ENCODE data around the gene PRKCA. TPM values are rescaled to one million over a fixed set of nuclear protein-coding genes. Genes with fewer than 3 reads are reported as not detected.

PRKCA gene
- total RNA-seq, 3 donors from 2014 or later, result 5.1 to 10.5 (median 6.6) TPM

- H3K4me3 ChIP-seq, result no peak overlapping the region
- no peaks in the 10 kb centered on the region for H3K4me1 ChIP-seq
- no peak for DNase-seq (ENCODE audit: low spot score in 2 of 2)
- TF ChIP-seq POLR2AphosphoS5 (IDR thresholded peaks at IDR 0.05) (no peak), POLR2A (IDR thresholded peaks at IDR 0.05) (no peak), CTCF (IDR thresholded peaks at IDR 0.05) (no peak)
- H3K9me3 ChIP-seq, result no peaks in the 10 kb centered on the region
- H3K36me3 ChIP-seq, result no peaks in the 10 kb centered on the region
- intact Hi-C loops (cut with DNase I; ENCODE audit: low total_unique reads), result no loop called here
- no peak overlapping the region for H3K27ac ChIP-seq
- H3K27me3 ChIP-seq, result no peaks in the 10 kb centered on the region
Observed at GRCh38 chr17:66260688-66261087, 41.7 kb upstream of the PRKCA start.

GRCh38 chr17:66262767-66263166 lies 39.6 kb upstream of the PRKCA start:
- DNase-seq (ENCODE audit: low spot score in 2 of 2), result no peak
- Histone ChIP-seq H3K9me3 (no peaks in the 10 kb centered on the region), H3K27me3 (no peaks in the 10 kb centered on the region), H3K27ac (no peak overlapping the region), H3K36me3 (no peaks in the 10 kb centered on the region), H3K4me1 (no peaks in the 10 kb centered on the region), H3K4me3 (no peak overlapping the region)
- no peak for TF ChIP-seq POLR2AphosphoS5 (IDR thresholded peaks at IDR 0.05)
- TF ChIP-seq POLR2A (IDR thresholded peaks at IDR 0.05), result no peak
- TF ChIP-seq CTCF (IDR thresholded peaks at IDR 0.05), result no peak
- intact Hi-C loops (cut with DNase I; ENCODE audit: low total_unique reads), result no loop called here

DNA sequence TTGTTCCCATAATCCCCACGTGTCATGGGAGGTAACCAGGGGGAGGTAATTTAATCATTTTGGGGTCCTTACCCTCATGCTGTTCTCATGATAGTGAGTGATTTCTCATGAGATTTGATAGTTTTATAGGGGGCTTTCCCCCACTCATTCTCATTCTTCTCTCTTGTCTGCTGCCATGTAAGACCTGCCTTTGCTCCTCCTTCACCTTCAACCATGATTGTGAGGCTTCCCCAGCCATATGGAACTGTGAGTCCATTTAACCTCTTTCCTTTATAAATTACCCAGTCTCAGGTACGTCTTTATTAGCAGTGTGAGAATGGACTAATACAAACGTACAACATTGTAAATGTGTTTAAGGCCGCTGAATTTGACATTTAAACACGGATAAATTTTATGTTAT lies 37.7 kb upstream of the PRKCA start:
- no peaks in the 10 kb centered on the region for H3K9me3 ChIP-seq
- no peak overlapping the region for H3K4me3 ChIP-seq
- no peak overlapping the region for H3K27ac ChIP-seq
- intact Hi-C loops (cut with DNase I; ENCODE audit: low total_unique reads), result no loop called here
- TF ChIP-seq POLR2A (IDR thresholded peaks at IDR 0.05) (no peak), POLR2AphosphoS5 (IDR thresholded peaks at IDR 0.05) (no peak)
- H3K4me1 ChIP-seq, result no peaks in the 10 kb centered on the region
- DNase-seq (ENCODE audit: low spot score in 2 of 2), result no peak
- H3K36me3 ChIP-seq, result no peaks in the 10 kb centered on the region
- H3K27me3 ChIP-seq, result no peaks in the 10 kb centered on the region

DNA sequence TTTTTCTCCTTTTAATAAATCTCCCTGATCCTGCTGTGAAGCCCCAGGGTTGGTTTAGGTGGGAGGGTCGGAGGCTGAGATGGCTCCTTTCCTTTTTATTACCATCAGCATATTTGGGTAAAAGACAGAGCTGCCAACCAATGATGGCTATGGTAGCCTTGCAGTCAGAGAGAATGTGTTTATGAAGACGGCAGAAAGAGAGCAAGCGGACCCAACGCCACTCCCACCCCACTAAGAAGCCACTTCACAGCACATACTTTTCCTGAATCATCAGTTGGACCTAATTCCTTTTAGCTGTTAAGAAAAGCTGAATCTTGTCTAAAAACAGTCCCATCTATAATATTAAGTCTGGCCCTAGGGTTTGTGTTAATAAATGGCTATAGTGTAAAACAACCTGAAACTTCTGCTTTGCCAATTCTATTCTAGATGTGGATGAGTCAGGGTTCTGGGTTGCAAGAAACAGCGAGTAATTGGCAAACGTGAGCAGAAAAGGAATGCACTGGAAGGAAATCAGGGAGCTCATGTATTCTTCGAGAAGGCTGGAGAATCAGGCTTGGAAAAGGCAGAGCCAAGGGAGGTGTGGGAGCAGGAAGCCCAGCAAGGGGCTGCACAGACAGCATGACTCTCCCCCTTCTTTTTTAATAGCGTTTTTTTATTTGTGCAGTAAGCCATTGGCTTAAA lies 34.0 kb upstream of the PRKCA start:
- Histone ChIP-seq H3K9me3 (peaks cover 0 to 8% of the 10 kb centered on the region in 2 donors), H3K36me3 (no peaks in the 10 kb centered on the region), H3K27me3 (no peaks in the 10 kb centered on the region), H3K4me3 (no peak overlapping the region), H3K27ac (no peak overlapping the region), H3K4me1 (no peaks in the 10 kb centered on the region)
- TF ChIP-seq CTCF (IDR thresholded peaks at IDR 0.05) (no peak), POLR2AphosphoS5 (IDR thresholded peaks at IDR 0.05) (no peak), POLR2A (IDR thresholded peaks at IDR 0.05) (no peak)
- intact Hi-C loops (cut with DNase I; ENCODE audit: low total_unique reads), result no loop called here
- no peak for DNase-seq (ENCODE audit: low spot score in 2 of 2)

GRCh38 chr17:66270106-66270505 lies 32.3 kb upstream of the PRKCA start:
- Histone ChIP-seq H3K4me3 (no peak overlapping the region), H3K27ac (no peak overlapping the region), H3K27me3 (no peaks in the 10 kb centered on the region), H3K4me1 (no peaks in the 10 kb centered on the region), H3K9me3 (peaks cover 0 to 8% of the 10 kb centered on the region in 2 donors), H3K36me3 (no peaks in the 10 kb centered on the region)
- TF ChIP-seq CTCF (IDR thresholded peaks at IDR 0.05) (no peak), POLR2A (IDR thresholded peaks at IDR 0.05) (no peak), POLR2AphosphoS5 (IDR thresholded peaks at IDR 0.05) (no peak)
- DNase-seq (ENCODE audit: low spot score in 2 of 2), result no peak
- intact Hi-C loops (cut with DNase I; ENCODE audit: low total_unique reads), result no loop called here
